GM12865 (cell line): ENCODE data around the gene ELOA.
"Not testable (repeated sequence)": the region's sequence is repeated elsewhere in the genome, so short reads cannot be mapped to it uniquely, and the experiment has no call there.

Experiments
- DNase-seq: peaks from one replicate; pipeline ENCODE4 v3.0.0; 2010; ENCODE audit warnings: low read depth
- H3K4me3 ChIP-seq: 2 replicates; pipeline ENCODE4 v1.5.1; 2011; ENCODE audit warnings: mild to moderate bottlenecking, low read depth, low read length, control low read depth
- TF ChIP-seq, protein P1 (sequence below): IDR thresholded peaks from 2 replicates; pipeline ENCODE4 v1.5.1; 2011; ENCODE audit warnings: low read length, control low read depth, low read depth, inconsistent platforms; ENCODE audit not compliant: insufficient read depth; ENCODE audit errors: missing control alignments

Gene ELOA

DNA sequence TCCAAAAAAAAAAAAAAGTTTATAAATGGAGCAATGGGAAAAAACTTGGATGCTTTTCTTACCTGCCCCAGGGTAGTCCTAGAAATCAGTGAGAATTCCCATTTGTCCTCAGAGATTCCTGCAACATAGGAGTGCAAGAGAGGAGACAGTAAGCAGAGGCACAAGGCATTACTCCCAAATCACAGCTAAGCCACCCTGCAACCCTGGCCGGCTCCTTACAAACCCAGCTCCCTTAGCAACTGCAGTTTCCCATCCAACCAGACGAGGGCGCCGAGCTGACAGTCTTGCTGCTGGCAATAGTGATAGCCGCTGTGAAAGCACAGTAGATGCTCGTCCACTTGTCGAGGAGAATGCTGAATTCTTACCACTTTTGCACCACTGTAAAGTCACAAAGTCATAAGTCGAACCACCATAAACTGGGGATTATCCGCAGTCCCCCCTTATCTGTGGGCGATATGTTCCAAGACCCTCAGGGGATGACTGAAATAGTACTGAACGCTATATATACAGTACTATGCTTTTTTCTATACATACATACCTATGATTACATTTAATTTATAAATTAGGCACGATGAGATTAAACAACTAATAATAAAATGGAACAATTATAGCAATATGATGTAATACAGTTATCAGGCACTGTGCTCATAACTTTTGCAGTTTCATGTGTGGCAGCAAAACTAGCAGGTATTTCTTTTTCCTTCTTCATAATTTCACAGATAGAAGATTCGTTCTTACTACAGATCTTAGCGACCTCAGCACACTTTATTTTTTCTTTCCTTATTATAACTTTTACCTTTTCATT is 29.0 kb downstream of the ELOA start:
- H3K4me3 ChIP-seq = no peak overlapping the region
- TF ChIP-seq, protein P1, sequence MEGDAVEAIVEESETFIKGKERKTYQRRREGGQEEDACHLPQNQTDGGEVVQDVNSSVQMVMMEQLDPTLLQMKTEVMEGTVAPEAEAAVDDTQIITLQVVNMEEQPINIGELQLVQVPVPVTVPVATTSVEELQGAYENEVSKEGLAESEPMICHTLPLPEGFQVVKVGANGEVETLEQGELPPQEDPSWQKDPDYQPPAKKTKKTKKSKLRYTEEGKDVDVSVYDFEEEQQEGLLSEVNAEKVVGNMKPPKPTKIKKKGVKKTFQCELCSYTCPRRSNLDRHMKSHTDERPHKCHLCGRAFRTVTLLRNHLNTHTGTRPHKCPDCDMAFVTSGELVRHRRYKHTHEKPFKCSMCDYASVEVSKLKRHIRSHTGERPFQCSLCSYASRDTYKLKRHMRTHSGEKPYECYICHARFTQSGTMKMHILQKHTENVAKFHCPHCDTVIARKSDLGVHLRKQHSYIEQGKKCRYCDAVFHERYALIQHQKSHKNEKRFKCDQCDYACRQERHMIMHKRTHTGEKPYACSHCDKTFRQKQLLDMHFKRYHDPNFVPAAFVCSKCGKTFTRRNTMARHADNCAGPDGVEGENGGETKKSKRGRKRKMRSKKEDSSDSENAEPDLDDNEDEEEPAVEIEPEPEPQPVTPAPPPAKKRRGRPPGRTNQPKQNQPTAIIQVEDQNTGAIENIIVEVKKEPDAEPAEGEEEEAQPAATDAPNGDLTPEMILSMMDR = peak; percentile 97
- DNase-seq = peak; percentile 90

DNA sequence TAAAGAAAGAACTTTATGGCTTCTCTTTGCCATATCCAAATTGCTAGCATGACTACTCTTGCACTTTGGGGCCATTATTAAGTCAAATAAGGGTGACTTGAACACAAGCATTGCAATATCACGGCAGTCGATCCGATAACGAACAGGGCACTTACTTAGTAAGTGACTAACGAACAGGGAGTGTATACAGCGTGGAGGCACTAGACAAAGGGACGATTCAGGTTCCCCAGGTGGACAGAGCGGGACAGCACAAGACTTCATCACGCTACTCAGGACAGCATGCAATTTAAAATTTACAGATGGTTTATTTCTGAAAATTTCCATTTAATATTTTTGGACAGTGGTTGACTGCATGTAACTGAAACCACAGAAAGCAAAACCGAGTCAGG is 29.6 kb downstream of the ELOA start:
- DNase-seq = no peak
- H3K4me3 ChIP-seq = no peak overlapping the region
- TF ChIP-seq, protein P1 = no peak

DNA sequence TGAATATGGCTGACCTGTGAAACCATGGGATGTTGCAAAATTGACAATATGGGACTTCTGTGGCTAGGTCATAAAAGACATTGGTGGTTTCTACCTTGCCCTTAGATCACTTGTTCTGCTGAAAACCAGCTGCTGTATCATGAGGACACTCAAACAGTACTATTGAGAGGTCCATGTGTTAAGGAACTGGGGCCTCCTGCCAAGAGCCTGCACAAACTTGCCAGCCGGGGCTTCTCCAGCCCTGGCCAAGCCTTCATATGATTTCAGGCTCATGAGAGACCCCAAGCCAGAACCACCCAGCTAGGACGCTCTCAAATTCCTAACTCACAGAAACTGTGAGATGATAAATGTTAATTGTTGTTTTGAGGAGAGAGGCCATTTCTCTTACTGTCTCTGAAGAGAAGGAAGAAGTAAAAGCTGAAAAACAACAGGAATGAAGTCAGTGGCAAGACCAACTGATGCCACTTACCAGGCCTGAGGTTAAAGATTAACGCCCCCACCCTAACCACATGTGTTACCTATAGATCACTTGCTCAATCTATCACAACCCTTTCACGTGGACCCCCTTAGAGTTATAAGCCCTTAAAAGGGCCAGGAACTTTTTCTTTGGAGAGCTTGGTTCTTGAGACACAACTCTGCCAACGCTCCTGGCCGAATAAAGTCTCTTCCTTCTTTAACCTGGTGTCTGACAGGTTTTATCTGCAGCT is 31.1 kb downstream of the ELOA start:
- H3K4me3 ChIP-seq = no peak overlapping the region
- DNase-seq = no peak
- TF ChIP-seq, protein P1 = no peak

DNA sequence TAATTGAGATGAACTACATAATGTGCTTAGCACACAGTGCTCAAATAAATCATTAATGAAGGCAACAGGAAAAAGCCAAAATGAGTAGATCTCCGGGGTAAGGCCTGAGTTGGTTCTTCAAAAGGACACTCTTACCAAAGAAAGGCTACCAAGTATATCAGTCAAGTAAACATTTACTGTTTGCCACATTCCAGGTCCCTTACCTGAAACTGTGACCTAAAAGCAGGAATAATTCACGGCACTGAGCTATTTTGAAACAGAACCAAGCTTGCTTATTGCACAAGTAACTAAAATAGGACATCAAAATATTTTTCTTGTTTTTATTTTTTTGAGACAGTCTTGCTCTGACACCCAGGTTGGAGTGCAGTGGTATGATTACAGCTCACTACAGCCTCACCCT is 32.9 kb downstream of the ELOA start:
- DNase-seq = no peak
- TF ChIP-seq, protein P1 = no peak
- no peak overlapping the region for H3K4me3 ChIP-seq

DNA sequence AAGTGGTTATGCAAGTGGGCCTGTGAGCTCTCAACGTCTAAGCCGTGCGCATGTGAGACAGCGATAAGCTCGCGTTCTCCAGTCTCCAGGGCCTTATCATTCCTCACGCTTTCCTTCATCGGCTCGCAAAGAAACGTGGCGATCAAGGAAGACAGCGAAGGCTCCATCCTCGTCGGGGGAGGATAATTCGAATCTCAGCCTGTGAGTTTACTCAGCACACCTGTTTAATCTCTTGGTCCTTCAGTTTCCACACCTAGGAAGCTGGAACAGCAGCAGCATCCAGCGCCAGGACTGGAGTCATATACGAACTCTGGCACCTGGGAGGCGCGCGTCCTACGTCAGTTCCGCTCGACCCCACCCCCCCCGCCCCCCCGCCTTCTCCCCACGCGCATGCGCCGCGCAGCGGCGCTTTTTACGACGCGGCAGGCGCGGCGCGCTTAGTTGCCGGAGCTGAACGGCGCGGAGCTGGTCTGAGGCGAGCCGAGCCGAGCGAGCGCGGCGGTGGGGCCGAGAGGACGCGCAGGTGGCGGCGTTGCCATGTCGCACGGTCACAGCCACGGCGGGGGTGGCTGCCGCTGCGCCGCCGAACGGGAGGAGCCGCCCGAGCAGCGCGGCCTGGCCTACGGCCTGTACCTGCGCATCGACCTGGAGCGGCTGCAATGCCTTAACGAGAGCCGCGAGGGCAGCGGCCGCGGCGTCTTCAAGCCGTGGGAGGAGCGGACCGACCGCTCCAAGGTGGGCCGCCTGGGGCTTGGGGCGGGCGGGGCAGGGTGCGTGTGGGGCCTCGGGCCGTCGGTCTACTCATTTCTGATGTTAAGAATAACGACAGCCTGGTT is 34.9 kb downstream of the ELOA start, which contains the start of gene PITHD1:
PITHD1 (plus strand) TSS at position 440 of the 836 bp plus-strand sequence; CDS start at position 538, 98 bp downstream.
- peak within 1 kb of the TSS; percentile 94 for H3K4me3 ChIP-seq
- TF ChIP-seq, protein P1 = no peak
- DNase-seq = peak; percentile 93

DNA sequence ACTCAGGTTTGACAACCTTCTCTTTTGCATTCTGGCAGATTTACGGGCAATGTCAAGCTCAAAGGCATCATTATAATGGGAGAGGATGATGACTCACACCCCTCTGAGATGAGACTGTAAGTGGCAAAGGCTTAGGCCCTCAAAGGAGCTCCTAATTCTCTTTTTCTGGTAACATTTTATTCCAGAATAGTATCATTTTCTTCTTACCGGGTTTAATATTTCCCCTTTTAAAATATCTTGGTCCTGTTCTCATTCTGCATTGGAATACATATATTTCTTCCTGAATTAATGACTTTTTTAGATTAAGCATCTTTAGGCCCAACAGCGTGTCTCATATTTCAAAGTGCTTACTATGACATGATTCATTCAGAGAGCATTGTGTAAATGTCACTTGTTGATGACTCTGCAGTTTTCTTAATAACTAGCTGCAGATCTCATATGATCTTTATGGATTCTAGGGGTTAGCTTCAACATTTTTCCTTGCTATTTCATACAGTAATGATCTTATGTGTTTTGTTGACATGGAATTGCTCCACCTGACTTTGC is 36.6 kb downstream of the ELOA start:
- H3K4me3 ChIP-seq = no peak overlapping the region
- DNase-seq = no peak
- TF ChIP-seq, protein P1 = no peak

DNA sequence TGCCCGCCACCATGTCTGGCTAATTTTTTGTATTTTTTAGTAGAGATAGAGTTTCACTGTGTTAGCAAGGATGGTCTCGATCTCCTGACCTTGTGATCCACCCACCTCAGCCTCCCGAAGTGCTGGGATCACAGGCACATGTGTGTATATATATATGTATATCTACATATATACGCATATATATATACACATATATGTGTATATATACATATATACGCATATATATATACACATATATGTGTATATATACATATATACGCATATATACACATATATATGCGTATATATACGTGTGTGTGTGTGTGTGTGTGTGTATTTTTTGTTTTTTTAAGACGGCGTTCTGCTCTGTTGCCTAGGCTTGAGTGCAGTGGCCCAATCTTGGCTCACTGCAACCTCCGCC is 39.9 kb downstream of the ELOA start:
- DNase-seq, H3K4me3 ChIP-seq: not testable (repeated sequence)
